Effector CD8-positive, alpha-beta T cell (primary cell): ENCODE measurements around the gene PRR18.
A peak's percentile ranks its signal among the peaks of the same experiment; 100 is the strongest.

Source experiments
- DNase-seq: peaks from one replicate; lab custom pipeline; 2025; lab: John Stamatoyannopoulos, UW

The PRR18 gene

DNA sequence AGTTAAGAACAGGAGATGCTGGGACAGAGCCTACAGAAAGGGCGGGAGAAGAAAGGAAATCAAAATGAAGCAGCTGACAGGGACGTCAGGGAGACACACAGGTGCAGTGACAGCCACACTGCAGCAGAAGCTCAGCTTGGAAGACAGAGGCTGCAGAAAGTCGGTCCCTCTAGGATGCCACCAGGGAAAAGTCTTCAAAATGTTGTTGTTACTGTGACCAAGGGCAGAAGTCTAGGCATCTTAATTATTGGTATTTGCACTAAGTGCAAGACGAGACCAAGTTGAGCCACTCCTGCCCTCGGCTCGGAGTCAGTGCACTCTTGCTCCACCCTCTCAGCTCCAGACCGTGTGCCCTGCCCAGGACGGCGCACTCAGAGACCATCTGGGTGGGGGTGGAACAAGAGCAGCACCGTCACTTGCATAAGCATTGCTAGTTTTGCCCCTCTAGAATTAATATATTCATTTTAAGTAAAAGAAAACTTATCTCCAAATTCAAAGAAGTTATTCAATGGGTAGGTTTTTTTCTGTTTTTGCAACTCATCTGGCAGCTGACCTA, 2.6 kb downstream of the PRR18 start:
- no peak for DNase-seq

DNA sequence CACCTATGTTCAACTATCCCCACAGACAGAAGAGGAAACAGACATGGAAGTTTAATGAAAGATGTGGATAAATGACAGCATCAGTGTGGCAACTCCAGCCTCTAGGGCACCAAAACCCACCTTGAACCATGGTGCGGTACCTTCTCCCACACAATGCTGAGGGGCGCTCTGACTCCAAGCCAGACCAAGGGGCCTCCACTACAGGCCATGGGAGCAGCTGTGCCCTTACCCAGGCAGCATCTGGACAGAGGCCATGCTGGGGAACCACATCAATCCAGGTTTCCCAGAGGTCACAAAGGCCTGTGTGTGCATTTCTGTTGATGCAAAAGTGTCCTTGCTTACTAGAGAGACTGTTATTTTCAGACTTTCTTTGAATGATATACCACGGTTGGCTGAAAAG, 4.1 kb downstream of the PRR18 start:
- no peak for DNase-seq

DNA sequence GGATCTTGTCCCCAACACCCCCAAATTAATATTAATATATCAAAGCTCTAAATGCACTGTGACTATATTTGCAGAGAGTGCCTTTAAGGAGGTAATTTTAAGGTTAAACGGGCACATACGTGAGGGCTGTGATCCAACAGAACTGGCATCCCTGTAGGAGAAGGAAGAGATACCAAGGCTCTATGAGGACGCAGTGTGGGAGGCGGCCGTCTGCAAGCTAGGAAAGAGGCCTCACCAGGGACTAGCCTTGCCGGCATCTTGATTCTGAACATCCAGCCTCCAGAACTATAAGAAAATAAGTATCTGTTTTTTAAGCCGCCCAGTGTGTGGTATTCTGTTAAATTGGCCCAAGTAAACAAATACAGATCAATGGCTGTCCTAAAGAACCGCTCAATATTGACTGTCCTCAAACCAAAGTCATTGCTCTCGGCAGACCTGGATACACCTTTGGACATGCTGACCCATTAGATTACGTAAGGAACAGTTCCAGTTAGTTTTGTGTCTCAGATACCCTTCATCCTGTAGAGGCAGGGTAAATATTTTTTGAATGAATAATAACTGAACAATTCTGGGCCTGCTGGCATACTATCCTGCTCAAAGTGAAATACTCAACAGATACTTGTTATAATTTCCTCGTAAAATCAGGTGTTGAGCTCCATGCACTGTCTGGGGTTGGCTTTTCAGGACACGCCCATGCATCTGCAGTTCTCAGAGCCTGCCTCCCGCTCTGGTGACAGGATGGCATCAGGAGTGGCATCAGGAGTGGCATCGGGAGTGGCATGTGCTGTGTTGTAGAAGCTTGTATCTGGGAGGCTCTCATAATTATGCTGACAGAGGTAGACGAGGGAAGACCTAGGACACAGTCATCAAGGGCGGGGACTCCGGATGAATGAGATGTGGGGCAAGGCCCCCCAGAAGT, 6.3 kb downstream of the PRR18 start:
- no peak for DNase-seq

DNA sequence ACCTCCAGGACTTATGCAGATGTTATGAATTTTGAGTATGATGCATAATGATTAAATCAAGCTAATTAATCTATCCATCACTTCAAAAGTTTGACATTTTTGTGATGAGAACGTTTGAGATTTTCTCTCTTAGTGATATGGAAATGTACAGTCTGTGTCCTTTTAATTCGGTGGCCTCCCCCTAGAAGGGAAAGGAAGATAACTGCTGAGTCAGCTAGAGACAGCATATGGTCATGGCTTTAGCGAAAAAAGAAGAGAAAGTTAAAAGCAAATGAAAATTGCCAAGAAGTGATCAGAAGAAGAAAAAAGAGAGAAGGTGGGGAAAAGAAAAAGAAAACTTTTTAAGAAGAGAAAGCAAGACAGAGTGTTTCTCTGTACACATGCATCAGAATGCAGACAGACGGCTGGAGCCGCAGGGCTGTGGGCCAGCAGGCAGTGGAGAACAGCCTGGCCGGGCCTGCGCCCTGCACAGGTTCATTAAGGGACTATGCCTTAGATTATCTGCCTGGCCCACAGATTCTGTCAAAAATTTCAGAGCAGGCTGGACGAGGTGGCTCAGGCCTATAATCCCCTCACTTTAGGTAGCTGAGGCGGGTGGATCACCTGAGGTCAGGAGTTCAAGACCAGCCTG, 7.7 kb downstream of the PRR18 start:
- DNase-seq = no peak

DNA sequence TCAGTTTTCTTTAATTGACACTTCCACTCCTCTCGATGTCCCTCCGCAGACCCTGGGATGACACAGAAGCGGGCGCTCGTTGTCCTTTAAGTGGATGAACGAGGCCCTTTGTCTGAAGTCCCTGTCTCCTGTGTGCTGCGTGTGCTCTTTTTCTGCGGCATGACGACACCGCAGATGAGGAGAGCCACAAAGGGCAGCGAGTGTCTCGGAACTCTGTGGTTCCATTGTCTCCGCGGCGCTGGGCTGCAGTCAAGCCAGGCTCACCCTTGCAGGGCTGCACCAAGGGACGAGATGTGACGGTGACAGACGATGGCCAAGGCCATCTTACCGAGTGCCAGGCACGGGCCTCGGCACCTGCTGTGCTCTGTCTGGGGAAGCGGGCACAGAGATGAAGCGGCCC, 10.6 kb downstream of the PRR18 start:
- DNase-seq = no peak

DNA sequence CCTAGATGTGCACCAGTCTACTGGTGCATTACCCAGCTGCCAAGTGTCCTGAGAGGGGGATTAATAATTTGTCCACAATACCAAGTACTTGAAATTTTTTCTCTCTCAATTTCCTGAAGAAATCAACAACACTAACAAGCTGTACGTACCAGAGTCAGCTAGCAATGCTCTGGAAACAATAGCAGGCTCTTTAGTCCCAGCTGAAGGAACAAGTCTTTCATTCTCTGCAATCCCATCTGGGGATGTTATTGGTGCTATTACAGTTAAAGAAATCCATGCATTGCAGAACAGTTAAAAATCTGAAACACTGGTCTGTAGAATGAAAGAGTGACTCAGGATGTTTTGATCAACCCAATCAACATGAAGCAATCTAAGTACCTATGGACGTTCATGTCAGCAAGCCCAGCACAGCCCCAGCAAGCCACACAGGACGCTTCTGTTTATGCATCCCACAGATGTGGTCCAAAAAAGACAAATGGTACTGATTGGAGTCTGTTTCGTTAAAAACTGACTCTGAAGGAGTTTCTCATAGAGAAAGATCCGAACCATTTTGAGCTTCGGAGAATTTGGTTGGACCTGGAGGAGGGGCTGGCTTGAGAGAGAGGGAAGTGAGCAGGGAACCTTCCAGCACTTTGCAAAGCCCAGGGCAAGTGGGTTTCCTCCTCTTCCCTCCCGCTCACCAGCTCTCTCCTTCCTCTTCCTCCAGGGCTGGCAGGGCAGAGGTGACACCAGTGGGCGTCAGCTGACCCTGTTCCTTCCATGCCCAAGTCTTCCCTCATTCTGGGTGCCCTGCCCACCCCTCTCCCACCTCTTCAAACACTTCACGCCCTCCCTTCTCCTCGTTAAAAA, 11.9 kb downstream of the PRR18 start:
- no peak for DNase-seq

DNA sequence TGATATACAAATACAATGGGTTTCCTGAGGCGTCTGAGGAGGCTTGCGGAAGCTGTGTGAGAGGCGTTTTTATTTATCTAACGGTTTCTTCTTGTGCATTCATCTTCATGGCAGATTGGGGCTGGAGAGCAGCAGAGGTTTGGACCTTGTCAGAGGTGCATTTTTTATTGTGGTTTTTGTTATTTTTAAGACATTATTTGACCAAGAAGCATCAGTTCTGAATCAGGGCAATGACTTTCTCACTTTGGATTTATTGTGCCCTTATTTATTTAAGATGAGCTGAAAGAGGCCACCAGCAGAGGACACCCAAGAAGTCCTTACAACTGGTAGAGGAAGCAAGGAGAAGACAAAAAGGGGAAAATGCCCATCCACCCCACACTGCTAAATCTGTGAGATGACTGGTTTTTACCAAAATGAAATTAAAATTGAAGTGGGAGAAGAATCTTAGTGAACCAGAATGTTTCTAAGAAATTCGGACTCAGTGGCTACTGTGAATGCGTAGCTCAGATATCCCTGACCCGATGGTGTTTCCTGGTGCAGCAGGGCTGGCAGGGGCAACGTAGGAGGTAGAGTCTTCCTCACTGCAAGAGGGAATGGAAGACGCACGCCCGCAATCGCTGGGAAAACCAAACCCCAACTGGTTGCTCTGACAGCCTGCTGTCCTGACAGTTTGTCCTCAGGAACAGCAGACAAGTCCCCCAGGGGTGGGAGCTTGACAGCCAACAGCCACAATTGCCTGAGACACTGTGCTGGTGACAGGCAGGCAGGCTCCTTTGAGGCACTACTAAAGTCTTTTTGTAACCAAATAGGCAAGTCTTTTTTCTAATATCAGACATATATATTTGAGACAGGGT, 14.2 kb downstream of the PRR18 start:
- no peak for DNase-seq

DNA sequence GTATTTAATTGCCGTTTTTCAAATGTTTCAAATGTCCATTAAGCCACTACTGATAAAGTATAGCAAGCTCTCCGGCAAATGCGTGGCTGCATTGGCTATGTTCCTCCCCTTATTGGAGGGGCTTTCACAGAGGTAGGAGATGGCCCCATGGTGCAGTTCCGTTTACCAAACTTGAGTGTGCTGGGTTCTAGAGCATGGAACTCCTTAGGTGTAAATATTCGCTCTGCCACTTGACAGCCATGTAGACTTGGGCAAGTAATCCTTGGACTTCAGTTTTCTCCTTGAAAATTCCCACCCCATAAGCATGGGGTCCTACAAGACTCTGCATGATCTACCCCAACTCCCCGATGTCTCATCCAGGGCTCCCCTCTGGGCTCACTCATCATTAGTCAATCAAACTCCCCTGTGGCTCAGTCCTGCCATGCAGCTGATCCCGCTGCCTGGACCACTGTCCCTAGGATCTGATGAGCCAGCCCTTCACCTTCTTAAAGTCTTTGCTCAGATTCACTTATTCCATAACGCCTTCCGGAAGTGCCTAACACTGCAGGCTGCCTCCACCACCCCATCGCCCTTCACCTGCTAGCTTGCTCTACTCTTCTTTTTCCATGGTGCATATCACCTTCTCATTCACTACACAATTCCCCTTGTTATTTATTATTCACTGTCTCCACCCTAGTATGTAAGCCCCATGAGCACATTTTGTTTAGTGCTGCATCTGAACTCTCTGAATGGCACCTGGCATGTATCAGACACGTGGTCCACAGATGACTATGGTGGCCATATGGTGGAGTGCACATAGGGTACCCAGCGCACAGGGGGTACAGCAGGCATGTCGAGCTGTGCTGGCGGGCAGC, 18.8 kb downstream of the PRR18 start:
- DNase-seq = no peak

DNA sequence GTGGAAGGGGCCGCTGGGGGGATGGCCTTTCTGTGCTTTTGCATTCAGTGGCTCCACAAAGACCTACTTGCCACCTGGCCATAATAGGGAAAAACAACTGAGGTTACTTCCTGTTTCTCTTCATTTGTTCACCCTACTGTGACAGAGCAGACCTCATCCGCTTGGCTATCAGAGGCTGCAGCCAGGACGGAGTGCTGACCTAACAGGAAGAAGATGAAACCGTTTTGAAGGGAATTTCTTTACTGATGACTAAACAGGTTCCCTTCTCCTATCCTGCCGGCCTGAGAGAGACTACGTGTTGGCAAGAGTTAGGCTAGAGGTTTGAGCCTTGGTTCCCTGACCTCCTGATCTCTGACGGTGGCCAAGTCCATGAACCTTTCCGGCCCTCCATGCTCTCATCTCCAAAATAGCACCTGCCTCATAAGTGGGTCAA, 21.3 kb downstream of the PRR18 start:
- no peak for DNase-seq

DNA sequence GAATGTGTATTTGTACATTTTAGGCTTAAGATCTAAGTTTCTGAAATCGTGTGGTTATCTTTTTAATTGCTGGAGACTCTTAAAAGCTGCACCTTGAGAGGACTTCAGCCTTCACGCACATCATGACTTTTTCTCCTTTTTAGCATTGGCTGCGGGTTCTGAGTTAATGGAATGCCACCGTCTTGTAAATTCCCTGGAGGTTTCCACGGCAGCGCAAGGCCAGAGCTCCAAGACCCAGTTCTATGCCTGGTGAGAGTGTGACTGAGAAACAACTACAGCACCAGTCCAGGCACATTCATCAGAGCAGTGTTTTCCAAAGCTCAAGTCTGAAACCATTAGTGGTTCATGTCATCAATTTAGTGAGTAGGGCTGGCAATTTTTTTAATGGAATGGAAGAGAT, 23.0 kb downstream of the PRR18 start:
- DNase-seq = no peak

DNA sequence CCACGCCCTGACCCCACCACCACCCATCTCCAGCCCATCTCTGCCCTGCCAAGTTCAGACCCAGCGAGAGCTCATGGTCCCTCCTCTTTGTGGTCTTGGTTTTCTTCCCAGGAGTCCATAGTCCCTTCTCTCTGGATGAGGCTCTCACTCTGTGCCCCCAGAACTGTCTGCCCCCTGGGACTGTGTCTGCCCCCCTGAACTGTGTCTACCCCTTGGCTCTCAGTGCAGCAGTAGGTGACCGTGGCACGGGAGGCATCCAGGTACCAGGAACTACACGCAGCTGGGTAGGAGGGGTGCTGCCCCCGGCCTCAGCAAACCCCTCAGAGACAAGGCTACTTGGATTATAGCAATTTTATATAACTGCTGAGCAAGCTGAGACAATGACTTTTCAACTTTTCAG, 23.6 kb downstream of the PRR18 start:
- no peak for DNase-seq

DNA sequence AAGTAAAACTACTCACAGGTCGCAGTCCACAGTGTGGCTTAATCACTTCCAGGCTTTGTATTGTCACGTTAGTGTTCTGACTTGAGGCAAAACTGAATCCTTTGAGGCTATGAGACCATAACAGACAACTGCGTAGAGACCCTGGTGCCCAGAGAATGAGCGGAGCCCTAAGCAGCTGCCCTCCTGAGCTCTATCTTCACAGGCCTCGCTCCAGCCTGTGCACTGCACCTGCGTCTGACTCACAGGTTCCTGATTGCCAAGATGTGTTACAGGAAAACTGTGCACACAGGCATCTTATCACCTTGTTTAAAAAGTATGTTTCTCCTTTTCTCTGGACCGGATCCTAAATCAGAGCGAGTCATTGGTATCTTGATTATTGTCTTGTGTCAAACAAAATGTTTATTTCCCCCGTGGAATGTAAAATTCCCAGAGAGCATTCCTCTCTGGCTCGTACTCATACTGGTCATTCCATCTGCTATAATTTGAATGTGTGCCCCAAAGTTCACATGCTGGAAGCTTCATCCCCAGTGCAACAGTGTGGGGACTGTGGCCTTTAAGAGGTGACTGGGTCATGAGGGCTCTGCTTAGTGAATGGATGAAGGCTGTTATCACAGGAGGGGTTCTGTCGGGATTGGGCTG, 25.7 kb downstream of the PRR18 start:
- no peak for DNase-seq

DNA sequence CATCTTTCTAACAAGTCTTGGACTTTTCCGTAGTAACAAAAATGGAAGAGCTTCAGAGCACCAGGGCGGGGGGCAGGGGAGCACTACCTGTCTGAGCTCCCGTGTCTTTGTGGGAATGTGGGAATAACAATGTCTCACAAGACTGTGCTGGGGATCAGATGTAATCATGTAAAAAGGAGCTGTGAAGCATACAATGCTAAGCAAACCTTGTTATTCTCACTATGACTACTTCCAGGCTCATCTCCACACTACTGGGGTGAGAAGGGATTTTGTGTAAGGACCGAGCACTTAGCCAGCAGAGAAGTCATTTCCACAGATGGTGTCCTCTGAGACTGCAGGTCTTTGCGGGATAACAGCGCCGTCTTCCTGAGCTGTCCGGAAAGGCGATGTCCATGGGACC, 27.1 kb downstream of the PRR18 start:
- DNase-seq = no peak

DNA sequence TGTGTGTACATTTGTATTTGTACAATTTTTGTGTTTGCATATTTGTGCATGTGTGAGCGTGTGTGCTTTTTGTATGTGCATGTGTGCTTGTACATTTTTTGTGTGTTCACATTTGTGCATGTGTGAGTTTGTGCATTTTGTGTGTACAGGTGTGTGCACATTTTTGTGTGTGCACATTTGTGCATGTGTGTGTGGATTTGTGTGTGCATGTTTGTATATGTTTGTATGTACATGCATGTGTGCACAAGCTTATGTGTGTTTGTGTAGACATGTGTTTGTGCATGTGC, 28.9 kb downstream of the PRR18 start:
- no peak for DNase-seq

DNA sequence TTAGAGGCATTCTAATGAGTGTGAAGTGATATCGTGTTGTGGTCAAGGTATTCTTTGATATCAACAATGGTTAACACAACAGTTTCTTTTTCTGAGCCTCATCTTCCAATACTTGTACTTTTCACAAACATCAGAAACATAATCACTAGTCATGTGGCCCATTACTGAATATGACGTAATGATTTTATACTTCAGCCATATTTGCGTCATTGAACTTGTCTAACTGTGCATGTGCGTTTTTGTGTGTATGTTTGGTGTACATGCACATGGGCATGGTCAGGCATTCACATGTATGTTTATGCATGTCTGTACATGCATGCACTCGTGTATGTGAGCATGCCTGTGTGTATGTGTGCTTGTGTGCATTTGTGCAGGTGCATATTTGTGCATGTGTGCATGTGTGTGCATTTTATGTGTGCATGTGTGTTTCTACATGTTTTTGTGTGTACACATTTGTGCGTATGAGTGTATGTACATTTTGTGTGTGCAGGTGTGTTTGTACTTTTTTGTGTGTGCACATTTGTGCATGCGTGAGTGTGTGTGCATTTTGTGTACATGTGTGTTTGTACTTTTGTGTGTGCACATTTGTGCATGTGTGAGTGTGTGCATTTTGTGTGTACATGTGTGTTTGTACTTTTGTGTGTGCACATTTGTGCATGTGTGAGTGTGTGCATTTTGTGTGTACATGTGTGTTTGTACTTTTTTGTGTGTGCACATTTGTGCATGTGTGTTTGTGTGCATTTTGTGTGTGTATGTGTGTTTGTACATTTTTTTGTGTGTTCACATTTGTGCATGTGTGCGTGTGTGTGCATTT, 29.4 kb downstream of the PRR18 start:
- no peak for DNase-seq

DNA sequence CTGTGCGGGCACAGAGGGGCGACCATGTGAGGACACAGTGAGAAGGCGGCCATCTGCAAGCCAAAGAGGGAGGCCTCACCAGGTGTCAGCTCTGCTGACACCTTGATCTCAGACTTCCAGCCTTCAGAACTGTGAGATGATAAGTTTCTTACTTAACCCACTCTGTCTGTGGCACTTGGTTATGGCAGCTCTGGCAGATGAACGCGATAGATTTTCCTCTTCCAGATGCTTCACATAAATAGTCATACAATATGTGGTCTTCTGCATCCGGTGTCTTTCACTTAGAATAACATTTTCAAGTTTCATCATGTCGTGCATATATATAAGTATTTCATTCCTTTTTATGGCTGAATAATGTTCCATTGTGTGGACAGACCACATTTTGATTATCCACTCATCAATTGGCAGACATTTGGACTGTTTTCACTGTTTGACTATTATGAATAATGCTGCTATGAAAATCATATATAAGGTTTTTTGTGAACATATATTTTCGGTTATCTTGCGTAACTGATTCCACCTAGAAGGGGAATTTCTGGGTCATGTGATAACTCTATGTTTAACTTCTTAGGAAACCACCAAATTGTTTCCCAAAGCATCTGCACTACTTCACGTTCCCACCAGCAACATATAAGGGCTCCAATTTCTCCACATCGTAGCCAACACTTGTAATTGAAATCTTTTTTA, 30.2 kb downstream of the PRR18 start:
- DNase-seq = no peak

DNA sequence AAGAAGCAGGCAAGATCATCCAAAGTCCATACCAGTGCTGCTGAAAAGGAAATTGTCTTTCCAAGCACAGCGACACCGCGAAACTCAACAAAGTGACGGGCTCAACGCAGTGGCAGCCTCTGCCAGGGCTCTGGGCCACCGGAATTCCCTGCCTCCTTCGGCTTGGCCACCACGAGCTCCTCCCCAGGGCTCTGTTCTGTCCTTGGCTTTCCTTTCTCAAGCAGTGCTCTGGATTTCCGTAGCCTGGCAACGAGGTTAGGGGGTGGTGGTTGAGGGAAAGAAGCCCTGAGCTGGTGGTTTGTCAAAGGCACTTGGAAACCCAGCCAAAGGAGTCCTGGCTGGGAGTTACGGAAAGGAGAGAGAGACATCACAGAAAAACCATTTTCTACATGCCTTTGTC, 31.2 kb downstream of the PRR18 start:
- DNase-seq = no peak

DNA sequence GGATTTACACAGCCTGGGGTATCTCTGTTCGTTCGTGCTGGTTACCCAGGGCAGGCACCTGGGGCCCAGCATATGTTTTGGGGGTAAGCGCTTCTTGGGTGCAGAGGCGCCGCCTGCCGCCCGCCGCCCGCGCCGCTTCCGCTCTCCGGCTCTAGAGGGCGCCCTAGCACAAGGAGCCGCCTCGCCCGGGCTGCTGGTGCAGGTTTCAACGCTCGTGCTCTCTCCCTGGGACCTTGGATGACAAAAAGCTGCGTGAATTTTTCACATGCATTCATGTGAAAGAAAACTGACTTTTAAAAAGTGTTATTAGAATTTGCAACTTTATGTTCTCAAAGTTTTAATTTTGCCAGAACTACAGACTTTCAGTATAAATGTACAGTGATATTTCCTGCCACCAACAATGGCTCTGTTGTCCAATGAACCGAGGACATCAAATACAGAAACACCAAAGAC, 32.5 kb downstream of the PRR18 start:
- DNase-seq = peak; percentile 62
